ENCODE results near the gene DNALI1.

DNA sequence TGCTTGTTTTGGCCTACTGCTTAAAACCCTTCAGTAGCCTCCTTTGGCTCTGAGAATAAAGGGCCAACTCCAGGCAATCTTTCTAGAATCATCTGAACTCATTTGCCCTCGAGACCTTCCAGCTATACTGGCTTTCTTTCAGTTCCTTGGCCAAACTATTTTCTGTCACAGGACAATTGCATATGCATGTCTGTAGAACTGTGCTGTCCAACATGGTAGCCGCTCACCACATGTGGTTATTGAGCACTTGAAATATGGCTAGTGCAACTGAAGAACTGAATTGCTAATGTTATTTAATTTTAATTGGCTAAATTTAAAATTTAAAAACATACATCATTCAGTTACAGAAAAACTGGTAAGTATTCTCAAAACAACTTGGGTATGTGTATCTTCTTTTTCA, 53.3 kb downstream of the DNALI1 start:
- TF ChIP-seq POLR2AphosphoS5 (IDR thresholded peaks at IDR 0.05; ENCODE audit: borderline replicate concordance, low read depth, low read length) (no peak), EZH2 (IDR thresholded peaks at IDR 0.05) (no peak)
